Activated T-cell treated with anti-CD3 and anti-CD28 coated beads, Interleukin-2, amount 50 U/mL, for 24 hours (primary cell): ENCODE data around the gene OR51F2.
"Not testable (repeated sequence)": the region's sequence is repeated elsewhere in the genome, so short reads cannot be mapped to it uniquely, and the experiment has no call there.

Source experiments
- DNase-seq: peaks from one replicate; pipeline ENCODE4 v3.0.0-alpha.2; 2020
- H3K27ac Mint-ChIP-seq: 2 replicates; pipeline ENCODE4 v1.8.0; 2020; ENCODE audit warnings: mild to moderate bottlenecking, mixed read lengths
- H3K27me3 Mint-ChIP-seq: 2 replicates; pipeline ENCODE4 v1.8.0; 2020; ENCODE audit warnings: mixed read lengths
- H3K36me3 Mint-ChIP-seq: 2 replicates; pipeline ENCODE4 v1.8.0; 2020; ENCODE audit warnings: low read depth, mixed read lengths
- H3K4me1 Mint-ChIP-seq: 2 replicates; pipeline ENCODE4 v1.8.0; 2020; ENCODE audit warnings: low read depth, mixed read lengths
- H3K4me3 Mint-ChIP-seq: 2 replicates; pipeline ENCODE4 v1.8.0; 2020; ENCODE audit warnings: mild to moderate bottlenecking, moderate library complexity, mixed read lengths
- H3K9me3 Mint-ChIP-seq: 2 replicates; pipeline ENCODE4 v1.8.0; 2020; ENCODE audit warnings: mixed read lengths

OR51F2 gene, protein sequence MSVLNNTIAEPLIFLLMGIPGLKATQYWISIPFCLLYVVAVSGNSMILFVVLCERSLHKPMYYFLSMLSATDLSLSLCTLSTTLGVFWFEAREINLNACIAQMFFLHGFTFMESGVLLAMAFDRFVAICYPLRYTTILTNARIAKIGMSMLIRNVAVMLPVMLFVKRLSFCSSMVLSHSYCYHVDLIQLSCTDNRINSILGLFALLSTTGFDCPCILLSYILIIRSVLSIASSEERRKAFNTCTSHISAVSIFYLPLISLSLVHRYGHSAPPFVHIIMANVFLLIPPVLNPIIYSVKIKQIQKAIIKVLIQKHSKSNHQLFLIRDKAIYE

GRCh38 chr11:4821021-4821420, at the start of gene OR51F2:
Gene OR51F2 (plus strand): TSS chr11:4821321. CDS start chr11:4821422, 101 bp downstream.
- Mint-ChIP-seq H3K27ac (no peak within 1 kb of the TSS), H3K36me3 (no peaks in the 10 kb centered on the region), H3K9me3 (no peaks in the 10 kb centered on the region), H3K4me3 (no peak within 1 kb of the TSS), H3K4me1 (no peaks in the 10 kb centered on the region), H3K27me3 (peaks cover 15% of the 10 kb centered on the region)
- DNase-seq, result no peak

DNA sequence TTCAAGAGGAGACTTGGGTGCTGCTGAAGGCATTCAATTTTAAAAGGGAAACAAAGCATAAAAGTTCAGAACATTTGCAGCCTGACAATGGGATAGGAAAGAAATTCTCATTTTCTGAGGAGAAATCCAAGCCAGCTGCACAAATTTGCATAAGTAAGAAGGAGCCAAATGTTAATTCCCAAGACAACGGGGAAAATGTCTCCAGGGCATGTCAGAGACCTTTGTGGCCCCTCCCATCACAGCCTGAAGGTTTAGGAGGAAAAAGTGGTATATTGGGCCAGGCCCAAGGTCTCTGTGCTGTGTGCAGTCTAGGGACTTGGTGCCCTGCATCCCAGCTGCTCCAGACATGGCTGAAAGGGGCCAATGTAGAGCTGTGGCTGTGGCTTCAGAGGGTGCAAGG, 38.7 kb upstream of the OR51F2 start:
- no peaks in the 10 kb centered on the region for H3K36me3 Mint-ChIP-seq
- no peak overlapping the region for H3K27ac Mint-ChIP-seq
- no peak overlapping the region for H3K4me3 Mint-ChIP-seq
- no peaks in the 10 kb centered on the region for H3K4me1 Mint-ChIP-seq
- peaks cover 21% of the 10 kb centered on the region for H3K27me3 Mint-ChIP-seq
- peaks cover 2% of the 10 kb centered on the region for H3K9me3 Mint-ChIP-seq
- no peak for DNase-seq

DNA sequence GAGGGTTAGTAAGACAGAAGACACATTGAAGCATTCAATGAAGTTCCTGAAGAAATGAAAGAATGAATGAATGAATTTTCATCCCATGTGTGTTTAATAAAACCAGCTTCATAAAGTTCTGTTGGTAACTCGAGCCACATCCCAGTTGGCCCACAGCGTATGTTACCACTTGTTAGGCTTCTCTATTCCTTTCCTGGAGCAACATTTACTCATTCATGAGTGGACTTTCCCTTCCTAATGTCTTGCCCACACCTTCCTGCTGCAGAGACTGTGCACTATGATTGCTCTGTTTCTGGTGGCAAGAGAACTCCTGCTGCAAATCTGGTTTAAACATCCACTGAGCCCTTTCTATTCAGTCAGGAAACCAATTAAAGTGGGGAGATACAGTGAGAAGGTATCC, 23.9 kb upstream of the OR51F2 start:
- peaks cover 3% of the 10 kb centered on the region for H3K27me3 Mint-ChIP-seq
- no peak overlapping the region for H3K4me3 Mint-ChIP-seq
- no peak overlapping the region for H3K27ac Mint-ChIP-seq
- no peaks in the 10 kb centered on the region for H3K9me3 Mint-ChIP-seq
- no peaks in the 10 kb centered on the region for H3K4me1 Mint-ChIP-seq
- no peaks in the 10 kb centered on the region for H3K36me3 Mint-ChIP-seq
- no peak for DNase-seq

- no peak overlapping the region for H3K4me3 Mint-ChIP-seq
- H3K36me3 Mint-ChIP-seq, result no peaks in the 10 kb centered on the region
- no peak for DNase-seq
- no peaks in the 10 kb centered on the region for H3K9me3 Mint-ChIP-seq
- H3K27ac Mint-ChIP-seq, result no peak overlapping the region
- H3K27me3 Mint-ChIP-seq, result no peaks in the 10 kb centered on the region
- no peaks in the 10 kb centered on the region for H3K4me1 Mint-ChIP-seq
Observed at GRCh38 chr11:4798427-4799183, 22.5 kb upstream of the OR51F2 start.

GRCh38 chr11:4801316-4801715, 19.8 kb upstream of the OR51F2 start:
- H3K4me3 Mint-ChIP-seq, H3K9me3 Mint-ChIP-seq, H3K27ac Mint-ChIP-seq, H3K36me3 Mint-ChIP-seq, DNase-seq, H3K4me1 Mint-ChIP-seq, H3K27me3 Mint-ChIP-seq: not testable (repeated sequence)

GRCh38 chr11:4804280-4804679, 16.8 kb upstream of the OR51F2 start, which contains the start of gene OR52R1:
Gene OR52R1 (minus strand): TSS chr11:4804380. CDS start chr11:4804380, 0 bp downstream.
- no peaks in the 10 kb centered on the region for H3K27me3 Mint-ChIP-seq
- no peak within 1 kb of the TSS for H3K27ac Mint-ChIP-seq
- H3K4me1 Mint-ChIP-seq, result no peaks in the 10 kb centered on the region
- H3K36me3 Mint-ChIP-seq, result no peaks in the 10 kb centered on the region
- no peak within 1 kb of the TSS for H3K4me3 Mint-ChIP-seq
- no peaks in the 10 kb centered on the region for H3K9me3 Mint-ChIP-seq
- DNase-seq, result no peak

DNA sequence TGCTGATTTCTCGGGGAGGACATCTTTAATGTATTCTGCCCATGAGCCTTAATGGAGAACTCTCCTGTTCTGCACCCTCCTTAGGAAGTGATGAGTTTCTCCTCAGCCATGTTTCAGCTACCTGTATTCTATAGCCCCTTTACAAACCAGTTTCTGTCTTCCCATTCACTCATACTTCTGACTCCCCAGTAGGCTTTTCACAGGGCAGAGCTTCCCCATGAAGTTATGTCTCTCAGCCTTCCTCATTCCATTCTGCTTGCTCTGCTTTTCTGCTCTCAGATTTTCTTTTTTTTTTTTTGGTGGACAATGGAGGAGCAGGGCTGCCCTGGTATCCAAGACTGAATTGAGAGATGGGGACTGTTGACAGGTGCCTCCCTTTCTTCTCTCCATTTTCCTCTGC, 12.6 kb upstream of the OR51F2 start:
- Mint-ChIP-seq H3K4me3 (no peak overlapping the region), H3K9me3 (no peaks in the 10 kb centered on the region), H3K36me3 (no peaks in the 10 kb centered on the region), H3K27me3 (no peaks in the 10 kb centered on the region), H3K4me1 (no peaks in the 10 kb centered on the region), H3K27ac (no peak overlapping the region)
- DNase-seq, result no peak

DNA sequence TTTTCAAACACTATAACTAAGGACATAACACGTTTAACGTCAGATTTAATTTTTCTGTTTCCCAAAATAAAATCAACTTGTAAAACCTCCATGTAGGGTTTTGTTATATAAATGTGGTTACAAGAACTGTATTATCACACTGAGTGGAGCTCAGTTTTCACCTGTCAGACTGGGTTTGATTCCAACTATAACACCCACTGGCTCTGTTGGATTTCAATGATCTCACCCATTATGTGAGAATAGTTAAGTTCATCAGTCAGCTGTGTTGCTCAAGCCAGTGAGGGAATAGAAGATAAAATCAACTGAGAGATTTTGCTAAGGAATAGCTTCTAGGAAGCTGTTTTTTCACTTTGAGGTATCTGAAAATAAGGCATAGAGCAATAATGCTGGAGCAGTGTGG, 11.9 kb upstream of the OR51F2 start:
- Mint-ChIP-seq H3K27me3 (no peaks in the 10 kb centered on the region), H3K27ac (no peak overlapping the region), H3K36me3 (no peaks in the 10 kb centered on the region), H3K9me3 (no peaks in the 10 kb centered on the region), H3K4me3 (no peak overlapping the region), H3K4me1 (no peaks in the 10 kb centered on the region)
- DNase-seq, result no peak

DNA sequence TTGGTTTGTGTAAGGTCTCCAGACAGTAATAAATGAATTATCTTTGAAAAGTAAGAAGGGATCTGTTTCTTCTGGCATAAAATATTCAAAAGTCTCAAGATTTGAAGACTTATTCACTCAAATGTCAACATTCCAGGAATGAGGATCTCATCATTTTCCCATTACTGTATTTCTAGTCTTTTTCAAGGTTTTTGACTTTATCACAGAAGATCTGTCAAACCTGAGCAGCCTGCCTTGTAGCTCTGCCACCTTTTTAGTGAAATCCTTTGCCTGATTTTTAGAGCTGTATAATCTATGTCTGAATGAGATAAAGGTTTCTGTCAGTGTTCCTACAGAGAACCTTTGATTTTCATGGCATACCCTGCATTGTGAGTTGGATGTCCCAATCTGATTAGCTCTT, 4.0 kb downstream of the OR51F2 start:
- Mint-ChIP-seq H3K27me3 (peaks cover 15% of the 10 kb centered on the region), H3K27ac (no peak overlapping the region), H3K4me3 (no peak overlapping the region), H3K36me3 (no peaks in the 10 kb centered on the region), H3K4me1 (no peaks in the 10 kb centered on the region), H3K9me3 (no peaks in the 10 kb centered on the region)
- DNase-seq, result no peak

GRCh38 chr11:4826425-4826824, 5.3 kb downstream of the OR51F2 start:
- no peak overlapping the region for H3K4me3 Mint-ChIP-seq
- no peak overlapping the region for H3K27ac Mint-ChIP-seq
- H3K36me3 Mint-ChIP-seq, result no peaks in the 10 kb centered on the region
- no peaks in the 10 kb centered on the region for H3K4me1 Mint-ChIP-seq
- no peak for DNase-seq
- peaks cover 15% of the 10 kb centered on the region for H3K27me3 Mint-ChIP-seq
- H3K9me3 Mint-ChIP-seq, result no peaks in the 10 kb centered on the region

DNA sequence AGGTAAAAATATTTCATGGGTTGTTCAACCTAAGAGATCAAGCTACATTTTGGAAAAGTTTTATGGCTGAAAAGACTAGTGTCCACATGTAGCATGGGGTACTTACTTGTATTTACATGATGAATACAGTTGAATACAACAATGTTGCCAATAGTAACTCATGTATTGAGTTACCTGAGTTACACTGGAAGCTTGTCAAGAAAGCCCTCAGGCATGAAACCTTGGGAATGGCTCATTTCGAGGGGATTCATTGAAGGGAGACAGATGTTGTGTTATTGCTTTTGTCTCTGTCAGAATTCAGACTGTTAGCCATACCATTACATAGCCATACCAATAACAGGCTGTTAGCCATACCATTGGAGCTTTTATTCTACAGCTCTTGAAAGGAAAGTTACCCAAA, 9.2 kb downstream of the OR51F2 start:
- no peaks in the 10 kb centered on the region for H3K36me3 Mint-ChIP-seq
- H3K4me1 Mint-ChIP-seq, result no peaks in the 10 kb centered on the region
- no peaks in the 10 kb centered on the region for H3K9me3 Mint-ChIP-seq
- DNase-seq, result no peak
- no peak overlapping the region for H3K27ac Mint-ChIP-seq
- no peak overlapping the region for H3K4me3 Mint-ChIP-seq
- H3K27me3 Mint-ChIP-seq, result no peaks in the 10 kb centered on the region

DNA sequence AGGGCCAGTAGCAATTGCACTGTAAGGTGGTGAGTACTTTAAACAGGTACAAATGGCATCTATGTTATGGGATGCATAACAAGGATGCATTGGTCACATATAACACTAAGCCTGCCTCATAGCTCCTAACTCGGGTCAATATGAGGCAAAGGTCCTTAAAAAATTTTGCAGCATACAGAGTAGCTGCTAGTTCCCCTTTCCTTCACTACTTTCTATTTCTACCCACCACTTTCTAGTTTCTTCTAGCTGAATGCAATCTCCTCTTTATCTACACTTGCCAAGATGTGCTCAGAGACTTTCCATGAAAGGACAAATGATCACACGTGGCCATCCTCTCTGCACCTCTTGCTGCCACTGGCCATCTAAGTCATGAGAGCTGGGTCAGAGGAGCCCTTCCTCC, 9.8 kb downstream of the OR51F2 start:
- no peak for DNase-seq

DNA sequence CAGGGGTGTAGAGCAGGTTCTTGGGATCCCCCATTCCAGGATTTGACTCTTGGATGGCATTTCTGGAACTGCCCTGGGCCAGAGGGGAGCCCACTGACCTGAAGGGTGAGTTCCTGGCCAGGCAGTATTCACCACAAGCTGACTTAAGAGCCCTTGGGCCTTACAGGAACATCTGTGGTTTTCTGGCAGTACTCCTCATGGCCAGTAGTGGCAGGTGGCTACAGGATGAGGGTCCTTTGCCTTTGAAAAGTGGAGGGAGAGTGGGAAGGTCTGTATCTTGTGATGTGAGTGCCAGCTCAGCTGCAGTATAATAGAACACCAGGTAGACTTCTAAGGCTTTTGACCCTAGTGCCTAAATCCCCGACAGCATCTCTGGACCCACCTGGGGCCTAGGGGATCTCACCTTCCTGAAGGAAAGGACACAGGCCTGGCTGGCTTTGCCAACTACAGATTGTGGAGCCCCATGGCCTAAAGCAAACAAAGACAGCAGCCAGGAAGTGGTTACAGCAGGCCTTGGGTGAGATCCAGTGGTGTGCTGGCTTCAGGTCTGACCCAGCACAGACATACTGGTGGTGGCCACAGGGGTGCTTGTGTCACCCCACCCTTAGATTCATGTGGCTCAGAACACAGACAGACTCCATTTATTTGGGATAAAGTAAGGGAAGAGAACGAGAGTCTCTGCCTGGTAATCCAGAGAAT, 18.9 kb downstream of the OR51F2 start:
- no peak overlapping the region for H3K27ac Mint-ChIP-seq
- DNase-seq, result no peak
- no peaks in the 10 kb centered on the region for H3K9me3 Mint-ChIP-seq
- H3K4me3 Mint-ChIP-seq, result no peak overlapping the region
- H3K27me3 Mint-ChIP-seq, result peaks cover 4% of the 10 kb centered on the region
- H3K4me1 Mint-ChIP-seq, result no peaks in the 10 kb centered on the region
- H3K36me3 Mint-ChIP-seq, result no peaks in the 10 kb centered on the region

More for the DNA sequence above, 9.8 kb downstream of the OR51F2 start:
- Mint-ChIP-seq H3K36me3 (no peaks in the 10 kb centered on the region), H3K9me3 (no peaks in the 10 kb centered on the region), H3K4me1 (no peaks in the 10 kb centered on the region), H3K4me3 (no peak overlapping the region), H3K27me3 (no peaks in the 10 kb centered on the region), H3K27ac (no peak overlapping the region)

- no peak for DNase-seq
- no peak within 1 kb of the TSS for H3K27ac Mint-ChIP-seq
Observed at GRCh38 chr11:4848908-4849532, 27.9 kb downstream of the OR51F2 start, which contains the start of gene OR51S1. Gene OR51S1 (minus strand): TSS chr11:4849208. CDS start chr11:4849208, 0 bp downstream.

More at GRCh38 chr11:4848908-4849532, 27.9 kb downstream of the OR51F2 start, which contains the start of gene OR51S1:
- H3K27me3 Mint-ChIP-seq, result peaks cover 12% of the 10 kb centered on the region
- no peaks in the 10 kb centered on the region for H3K9me3 Mint-ChIP-seq
- H3K4me1 Mint-ChIP-seq, result no peaks in the 10 kb centered on the region
- no peaks in the 10 kb centered on the region for H3K36me3 Mint-ChIP-seq
- no peak within 1 kb of the TSS for H3K4me3 Mint-ChIP-seq
